Measurements from ENCODE around the gene BMP8A. TPM values are rescaled to one million over a fixed set of nuclear protein-coding genes. Genes with fewer than 3 reads are reported as not detected.

The BMP8A gene
- polyA plus RNA-seq, 2 of the 4 experiments (the other 2 are of a cell fraction) = 0.13 TPM; not detected in 1

DNA sequence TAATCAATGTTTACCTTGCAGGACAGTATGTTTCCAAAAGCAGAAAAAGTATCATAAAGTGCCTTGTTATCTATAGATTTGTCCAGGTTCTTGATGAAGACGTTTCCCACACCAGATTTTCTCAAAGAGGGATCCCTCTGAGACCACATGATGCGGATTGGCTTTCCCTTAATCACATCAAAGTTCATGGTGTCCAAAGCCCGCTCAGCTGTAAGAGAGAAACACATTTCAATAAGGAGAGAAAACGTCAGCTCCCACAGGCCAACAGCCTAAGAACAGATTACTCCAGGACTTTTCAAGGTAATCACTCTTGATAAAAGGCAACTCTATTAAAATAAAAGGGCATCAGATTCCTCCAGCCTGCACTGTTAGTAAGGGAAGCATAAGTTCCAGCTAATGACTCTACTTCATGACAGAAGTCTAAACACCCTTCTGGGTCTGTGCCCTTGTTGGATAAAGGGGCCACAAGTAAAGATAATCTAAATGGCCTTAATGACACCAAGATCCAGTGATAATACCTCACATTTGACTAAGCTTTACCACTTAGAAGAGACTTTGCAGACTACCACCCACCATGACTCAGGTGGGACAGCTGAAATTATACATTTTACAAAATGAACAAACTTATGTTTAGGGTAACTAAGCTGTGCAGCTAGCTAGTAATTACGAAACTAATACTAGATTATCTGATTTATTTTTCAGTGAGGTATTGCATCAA lies 81.1 kb downstream of the BMP8A start:
- Histone ChIP-seq H3K9me3 (no peaks in the 10 kb centered on the region), H3K4me3 (no peak overlapping the region), H3K27ac (no peak overlapping the region), H3K4me1 (peaks cover 24% of the 10 kb centered on the region; the same call in 2 of the 3 replicates), H3K4me2 (peak overlapping the region; percentile 96)
- no peak for DNase-seq (ENCODE audit: low read depth in 1 of 2, low spot score in 1 of 2)
- 75% methylated on average over 5 of the region's 5 CpGs for WGBS (ENCODE audit: missing lambda C conversion rate)
- no peak for TF ChIP-seq TFCP2L1 (CRISPR knock-in tag; IDR thresholded peaks at IDR 0.05)
- ChIA-PET CTCF (interaction anchor here (0.8 to 3.0 kb wide), 3 partner anchors 26 to 474 kb away, joined by 3 to 13 read pairs (median 3); no protein-coding TSS in a partner anchor), POLR2A (no interaction called here)
- no peak for ATAC-seq
- FAIRE-seq = no peak

- WGBS (ENCODE audit: missing lambda C conversion rate) = 94% methylated on average over 1 of the region's 1 CpG
- CTCF ChIA-PET = interaction anchor here (1.1 to 3.0 kb wide), 2 partner anchors 32 to 34 kb away, joined by 3 to 13 read pairs; no protein-coding TSS in a partner anchor
- H3K4me2 ChIP-seq = peak overlapping the region; percentile 96
- peaks cover 23% of the 10 kb centered on the region; the same call in 2 of the 3 replicates for H3K4me1 ChIP-seq
- POLR2A ChIA-PET = no interaction called here
- DNase-seq (ENCODE audit: low read depth in 1 of 2, low spot score in 1 of 2) (no peak), FAIRE-seq (no peak), ATAC-seq (no peak)
- H3K9me3 ChIP-seq = no peaks in the 10 kb centered on the region
- 0 out of 3 replicates have a peak overlapping the region, but pooled peaks have one; percentile 89 for H3K4me3 ChIP-seq
- TF ChIP-seq, protein P1, sequence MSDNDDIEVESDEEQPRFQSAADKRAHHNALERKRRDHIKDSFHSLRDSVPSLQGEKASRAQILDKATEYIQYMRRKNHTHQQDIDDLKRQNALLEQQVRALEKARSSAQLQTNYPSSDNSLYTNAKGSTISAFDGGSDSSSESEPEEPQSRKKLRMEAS (IDR thresholded peaks at IDR 0.05) = no peak
- TF ChIP-seq CEBPB (IDR thresholded peaks at IDR 0.05) = no peak
- TF ChIP-seq PHF8 (IDR thresholded peaks at IDR 0.05; ENCODE audit: borderline replicate concordance, low read depth) = no peak
- no peak for TF ChIP-seq MAZ (IDR thresholded peaks at IDR 0.05; ENCODE audit: borderline replicate concordance, low read depth, low read length)
- TF ChIP-seq CHD4 (IDR thresholded peaks at IDR 0.05; ENCODE audit: borderline replicate concordance) = no peak
- no peak for TF ChIP-seq RARB (CRISPR knock-in tag; IDR thresholded peaks at IDR 0.05)
- TF ChIP-seq KDM1A (IDR thresholded peaks at IDR 0.05; ENCODE audit: low read depth) = no peak
- TF ChIP-seq, protein P2, sequence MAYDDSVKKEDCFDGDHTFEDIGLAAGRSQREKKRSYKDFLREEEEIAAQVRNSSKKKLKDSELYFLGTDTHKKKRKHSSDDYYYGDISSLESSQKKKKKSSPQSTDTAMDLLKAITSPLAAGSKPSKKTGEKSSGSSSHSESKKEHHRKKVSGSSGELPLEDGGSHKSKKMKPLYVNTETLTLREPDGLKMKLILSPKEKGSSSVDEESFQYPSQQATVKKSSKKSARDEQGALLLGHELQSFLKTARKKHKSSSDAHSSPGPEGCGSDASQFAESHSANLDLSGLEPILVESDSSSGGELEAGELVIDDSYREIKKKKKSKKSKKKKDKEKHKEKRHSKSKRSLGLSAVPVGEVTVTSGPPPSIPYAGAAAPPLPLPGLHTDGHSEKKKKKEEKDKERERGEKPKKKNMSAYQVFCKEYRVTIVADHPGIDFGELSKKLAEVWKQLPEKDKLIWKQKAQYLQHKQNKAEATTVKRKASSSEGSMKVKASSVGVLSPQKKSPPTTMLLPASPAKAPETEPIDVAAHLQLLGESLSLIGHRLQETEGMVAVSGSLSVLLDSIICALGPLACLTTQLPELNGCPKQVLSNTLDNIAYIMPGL (CRISPR knock-in tag; IDR thresholded peaks at IDR 0.05; ENCODE audit: borderline replicate concordance) = no peak
- TF ChIP-seq HOXB13 (CRISPR knock-in tag; IDR thresholded peaks at IDR 0.05; ENCODE audit: low read depth) = no peak
- no peak for TF ChIP-seq USF2 (IDR thresholded peaks at IDR 0.05)
- no peak for TF ChIP-seq E2F6 (IDR thresholded peaks at IDR 0.05; ENCODE audit: borderline replicate concordance, low read depth)
- H3K27ac ChIP-seq = no peak overlapping the region
Measured at GRCh38 chr1:39573097-39573465, 81.6 kb downstream of the BMP8A start.

GRCh38 chr1:39573736-39574624 lies 82.5 kb downstream of the BMP8A start:
- Histone ChIP-seq H3K4me3 (peak overlapping the region; percentile 89), H3K4me2 (peak overlapping the region; percentile 96), H3K4me1 (peaks cover 23% of the 10 kb centered on the region; the same call in 2 of the 3 replicates), H3K27ac (peak overlapping the region in 1 of 2 experiments; percentile 100; a peak in 1 of 6 replicates), H3K9me3 (no peaks in the 10 kb centered on the region)
- peak in 1 of 2 experiments; percentile 19; a peak in 2 of 6 replicates for ATAC-seq
- WGBS (ENCODE audit: missing lambda C conversion rate) = 75% methylated on average over 12 of the region's 12 CpGs
- FAIRE-seq = no peak
- TF ChIP-seq FOXS1 (CRISPR knock-in tag; IDR thresholded peaks at IDR 0.05) = no peak
- TF ChIP-seq SMC3 (IDR thresholded peaks at IDR 0.05) = no peak
- no peak for TF ChIP-seq TP53 (CRISPR knock-in tag; IDR thresholded peaks at IDR 0.05)
- no peak for TF ChIP-seq GATA3 (IDR thresholded peaks at IDR 0.05; ENCODE audit: borderline replicate concordance)
- no peak for TF ChIP-seq BHLHE40 (IDR thresholded peaks at IDR 0.05; ENCODE audit: low read depth, low read length)
- TF ChIP-seq, protein P1 (IDR thresholded peaks at IDR 0.05) = no peak
- no peak for TF ChIP-seq RAD21 (conservative IDR thresholded peaks at IDR 0.05 in 1 of 2, IDR thresholded peaks at IDR 0.05 in 1 of 2)
- TF ChIP-seq HOXB5 (CRISPR knock-in tag; IDR thresholded peaks at IDR 0.05) = no peak
- TF ChIP-seq CTCF (IDR thresholded peaks at IDR 0.05) = no peak
- TF ChIP-seq, protein P2 (CRISPR knock-in tag; IDR thresholded peaks at IDR 0.05; ENCODE audit: borderline replicate concordance) = no peak
- no peak for TF ChIP-seq HOXA7 (CRISPR knock-in tag; IDR thresholded peaks at IDR 0.05)
- POLR2A ChIA-PET = no interaction called here
- CTCF ChIA-PET = interaction anchor here (0.6 to 3.0 kb wide), 3 partner anchors 32 to 496 kb away, joined by 3 to 13 read pairs (median 3); no protein-coding TSS in a partner anchor
- DNase-seq (ENCODE audit: low read depth in 1 of 2, low spot score in 1 of 2) = no peak
